Measurements from ENCODE around the gene PVRIG.
"Not testable (repeated sequence)": the region's sequence is repeated elsewhere in the genome, so short reads cannot be mapped to it uniquely, and the experiment has no call there.

PVRIG gene

GRCh38 chr7:100195222-100195621 lies 24.5 kb upstream of the PVRIG start:
- no peaks in the 10 kb centered on the region for H3K27me3 ChIP-seq (ENCODE audit: low read length)
- H3K9me3 ChIP-seq (ENCODE audit: insufficient read depth, low read length), result no peaks in the 10 kb centered on the region
- H3K4me3 ChIP-seq (ENCODE audit: insufficient read depth, low read length, poor library complexity, severe bottlenecking), result no peak overlapping the region
- peak overlapping the region; percentile 35 for H3K4me2 ChIP-seq (ENCODE audit: low read depth, low read length, poor library complexity, severe bottlenecking)
- no peaks in the 10 kb centered on the region for H4K20me1 ChIP-seq (ENCODE audit: low read depth, low read length)
- TF ChIP-seq EZH2phosphoT487 (conservative IDR thresholded peaks at IDR 0.05; ENCODE audit: low read length), result no peak
- TF ChIP-seq, protein P1, sequence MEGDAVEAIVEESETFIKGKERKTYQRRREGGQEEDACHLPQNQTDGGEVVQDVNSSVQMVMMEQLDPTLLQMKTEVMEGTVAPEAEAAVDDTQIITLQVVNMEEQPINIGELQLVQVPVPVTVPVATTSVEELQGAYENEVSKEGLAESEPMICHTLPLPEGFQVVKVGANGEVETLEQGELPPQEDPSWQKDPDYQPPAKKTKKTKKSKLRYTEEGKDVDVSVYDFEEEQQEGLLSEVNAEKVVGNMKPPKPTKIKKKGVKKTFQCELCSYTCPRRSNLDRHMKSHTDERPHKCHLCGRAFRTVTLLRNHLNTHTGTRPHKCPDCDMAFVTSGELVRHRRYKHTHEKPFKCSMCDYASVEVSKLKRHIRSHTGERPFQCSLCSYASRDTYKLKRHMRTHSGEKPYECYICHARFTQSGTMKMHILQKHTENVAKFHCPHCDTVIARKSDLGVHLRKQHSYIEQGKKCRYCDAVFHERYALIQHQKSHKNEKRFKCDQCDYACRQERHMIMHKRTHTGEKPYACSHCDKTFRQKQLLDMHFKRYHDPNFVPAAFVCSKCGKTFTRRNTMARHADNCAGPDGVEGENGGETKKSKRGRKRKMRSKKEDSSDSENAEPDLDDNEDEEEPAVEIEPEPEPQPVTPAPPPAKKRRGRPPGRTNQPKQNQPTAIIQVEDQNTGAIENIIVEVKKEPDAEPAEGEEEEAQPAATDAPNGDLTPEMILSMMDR (IDR thresholded peaks at IDR 0.05; ENCODE audit: insufficient read depth, low read length, poor library complexity, severe bottlenecking), result no peak
- H3K27ac ChIP-seq (ENCODE audit: low read depth, low read length), result peak overlapping the region; percentile 94
- H3K79me2 ChIP-seq (ENCODE audit: insufficient read depth, low read length), result no peaks in the 10 kb centered on the region
- H3K36me3 ChIP-seq (ENCODE audit: low read length), result no peaks in the 10 kb centered on the region
- peaks cover 54% of the 10 kb centered on the region for H3F3A ChIP-seq (ENCODE audit: insufficient read depth)
- H2AFZ ChIP-seq (ENCODE audit: low read depth, low read length, severe bottlenecking), result peak overlapping the region; percentile 46
- peak overlapping the region; percentile 33 for H3K9ac ChIP-seq (ENCODE audit: low read length)
- H3K9me2 ChIP-seq (replicated peaks; ENCODE audit: insufficient read depth, low read length), result no peaks in the 10 kb centered on the region

GRCh38 chr7:100195901-100196322 lies 23.8 kb upstream of the PVRIG start:
- Histone ChIP-seq H2AFZ (ENCODE audit: low read depth, low read length, severe bottlenecking) (peak overlapping the region; percentile 46), H3K9ac (ENCODE audit: low read length) (peak overlapping the region; percentile 33), H3K27ac (ENCODE audit: low read depth, low read length) (peak overlapping the region; percentile 94), H3K4me2 (ENCODE audit: low read depth, low read length, poor library complexity, severe bottlenecking) (peak overlapping the region; percentile 35), H3F3A (ENCODE audit: insufficient read depth) (peaks cover 47% of the 10 kb centered on the region)
- H3K27me3 ChIP-seq (ENCODE audit: low read length); H3K9me3 ChIP-seq (ENCODE audit: insufficient read depth, low read length); H3K36me3 ChIP-seq (ENCODE audit: low read length); H4K20me1 ChIP-seq (ENCODE audit: low read depth, low read length); H3K9me2 ChIP-seq (replicated peaks; ENCODE audit: insufficient read depth, low read length); H3K79me2 ChIP-seq (ENCODE audit: insufficient read depth, low read length); H3K4me3 ChIP-seq (ENCODE audit: insufficient read depth, low read length, poor library complexity, severe bottlenecking): not testable (repeated sequence)

DNA sequence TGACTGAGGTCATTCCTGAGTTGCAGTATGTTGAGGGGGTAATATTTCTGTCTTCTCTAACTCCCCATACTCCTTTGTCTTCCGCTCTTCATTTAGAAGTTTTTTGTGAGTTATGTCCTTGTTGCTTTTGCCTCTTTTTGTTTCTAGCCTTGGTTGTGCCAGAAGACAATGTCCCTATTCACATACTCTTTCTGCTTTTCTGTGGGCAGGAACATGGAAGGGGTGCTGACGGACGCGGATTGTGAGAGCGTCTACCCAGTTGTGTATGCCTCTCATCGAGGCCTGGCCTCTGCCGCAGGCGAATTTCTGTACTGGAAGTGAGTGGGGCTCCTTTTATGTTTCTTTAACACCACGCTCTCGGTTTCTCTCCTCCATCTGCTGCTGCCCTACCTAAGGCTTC lies 21.5 kb upstream of the PVRIG start:
- no peak overlapping the region for H3K27ac ChIP-seq (ENCODE audit: low read depth, low read length)
- no peaks in the 10 kb centered on the region for H3K27me3 ChIP-seq (ENCODE audit: low read length)
- H3K36me3 ChIP-seq (ENCODE audit: low read length), result no peaks in the 10 kb centered on the region
- no peaks in the 10 kb centered on the region for H3K79me2 ChIP-seq (ENCODE audit: insufficient read depth, low read length)
- no peak overlapping the region for H3K4me2 ChIP-seq (ENCODE audit: low read depth, low read length, poor library complexity, severe bottlenecking)
- H2AFZ ChIP-seq (ENCODE audit: low read depth, low read length, severe bottlenecking), result no peak overlapping the region
- no peak overlapping the region for H3K9ac ChIP-seq (ENCODE audit: low read length)
- H3F3A ChIP-seq (ENCODE audit: insufficient read depth), result peaks cover 24% of the 10 kb centered on the region
- no peaks in the 10 kb centered on the region for H4K20me1 ChIP-seq (ENCODE audit: low read depth, low read length)
- no peak overlapping the region for H3K4me3 ChIP-seq (ENCODE audit: insufficient read depth, low read length, poor library complexity, severe bottlenecking)
- TF ChIP-seq, protein P1 (IDR thresholded peaks at IDR 0.05; ENCODE audit: insufficient read depth, low read length, poor library complexity, severe bottlenecking), result no peak
- no peaks in the 10 kb centered on the region for H3K9me3 ChIP-seq (ENCODE audit: insufficient read depth, low read length)
- H3K9me2 ChIP-seq (replicated peaks; ENCODE audit: insufficient read depth, low read length), result no peaks in the 10 kb centered on the region

GRCh38 chr7:100200693-100201092 lies 19.1 kb upstream of the PVRIG start:
- 0 out of 2 replicates have a peak, but pooled peaks cover under 1% of the 10 kb centered on the region for H3F3A ChIP-seq (ENCODE audit: insufficient read depth)
- no peaks in the 10 kb centered on the region for H3K9me2 ChIP-seq (replicated peaks; ENCODE audit: insufficient read depth, low read length)
- H4K20me1 ChIP-seq (ENCODE audit: low read depth, low read length), result no peaks in the 10 kb centered on the region
- TF ChIP-seq EZH2phosphoT487 (conservative IDR thresholded peaks at IDR 0.05; ENCODE audit: low read length), result no peak
- TF ChIP-seq, protein P1 (IDR thresholded peaks at IDR 0.05; ENCODE audit: insufficient read depth, low read length, poor library complexity, severe bottlenecking), result no peak
- H3K9me3 ChIP-seq (ENCODE audit: insufficient read depth, low read length), result no peaks in the 10 kb centered on the region
- H3K36me3 ChIP-seq (ENCODE audit: low read length), result no peaks in the 10 kb centered on the region
- no peak overlapping the region for H3K4me3 ChIP-seq (ENCODE audit: insufficient read depth, low read length, poor library complexity, severe bottlenecking)
- no peak overlapping the region for H3K4me2 ChIP-seq (ENCODE audit: low read depth, low read length, poor library complexity, severe bottlenecking)
- H3K27me3 ChIP-seq (ENCODE audit: low read length), result no peaks in the 10 kb centered on the region
- H3K9ac ChIP-seq (ENCODE audit: low read length), result no peak overlapping the region
- no peak overlapping the region for H3K27ac ChIP-seq (ENCODE audit: low read depth, low read length)
- no peaks in the 10 kb centered on the region for H3K79me2 ChIP-seq (ENCODE audit: insufficient read depth, low read length)
- H2AFZ ChIP-seq (ENCODE audit: low read depth, low read length, severe bottlenecking), result no peak overlapping the region
